Activated CD4-positive, alpha-beta T cell treated with anti-CD3 and anti-CD28 coated beads, Interleukin-2, amount 50 U/mL, for 1 hour (primary cell): Measurements from ENCODE around the gene GPATCH4.
"Not testable (repeated sequence)": the region's sequence is repeated elsewhere in the genome, so short reads cannot be mapped to it uniquely, and the experiment has no call there.

Experiments used
- DNase-seq: peaks from one replicate; pipeline ENCODE4 v3.0.0-alpha.2; 2020

The GPATCH4 gene

GRCh38 chr1:156595016-156595415 is 6.3 kb downstream of the GPATCH4 start:
- DNase-seq: no peak

- DNase-seq: no peak
These were observed 7.1 kb downstream of the GPATCH4 start for GRCh38 chr1:156594190-156594589.

- no peak for DNase-seq
These were observed 7.7 kb downstream of the GPATCH4 start for GRCh38 chr1:156593661-156593989.

GRCh38 chr1:156592910-156593660 is 8.2 kb downstream of the GPATCH4 start:
- no peak for DNase-seq

GRCh38 chr1:156592158-156592909 is 8.9 kb downstream of the GPATCH4 start:
- DNase-seq: no peak

- DNase-seq: peak; percentile 61
These were observed 9.7 kb downstream of the GPATCH4 start, which contains the start of gene NAXE for GRCh38 chr1:156591432-156592157. Gene NAXE, plus strand, starts transcription at chr1:156591776. Its CDS starts 29 bp downstream, at chr1:156591805.

- DNase-seq: no peak
These were observed 10.2 kb downstream of the GPATCH4 start for GRCh38 chr1:156591181-156591431.

- DNase-seq: no peak
These were observed 10.7 kb downstream of the GPATCH4 start for GRCh38 chr1:156590326-156591180.

- DNase-seq: no peak
These were observed 11.7 kb downstream of the GPATCH4 start for GRCh38 chr1:156589546-156589945.

GRCh38 chr1:156587927-156588326 is 13.4 kb downstream of the GPATCH4 start:
- not testable (repeated sequence) for DNase-seq

- no peak for DNase-seq
These were observed 14.3 kb downstream of the GPATCH4 start for GRCh38 chr1:156586892-156587477.

- no peak for DNase-seq
These were observed 15.0 kb downstream of the GPATCH4 start for GRCh38 chr1:156586323-156586722.

GRCh38 chr1:156584813-156585212 is 16.5 kb downstream of the GPATCH4 start:
- no peak for DNase-seq

- DNase-seq: peak; percentile 75
These were observed 17.3 kb downstream of the GPATCH4 start for GRCh38 chr1:156583821-156584622.

- no peak for DNase-seq
These were observed 18.8 kb downstream of the GPATCH4 start for GRCh38 chr1:156582388-156583017.

GRCh38 chr1:156581661-156582387 is 19.5 kb downstream of the GPATCH4 start:
- no peak for DNase-seq

GRCh38 chr1:156579472-156579871 is 21.8 kb downstream of the GPATCH4 start, which contains the start of gene TTC24:
Gene TTC24, plus strand, starts transcription at chr1:156579723. Its CDS starts 1,642 bp downstream, at chr1:156581365.
- no peak for DNase-seq

- DNase-seq: no peak
These were observed 23.2 kb downstream of the GPATCH4 start for GRCh38 chr1:156578055-156578454.

GRCh38 chr1:156577550-156577949 is 23.7 kb downstream of the GPATCH4 start:
- no peak for DNase-seq

- no peak for DNase-seq
These were observed 27.1 kb downstream of the GPATCH4 start for GRCh38 chr1:156574039-156574633.
